Mesodermal cell (in vitro differentiated cells): ENCODE measurements around the gene GPBP1L1.

ENCODE experiments used
- H3K27ac ChIP-seq: 2 replicates; pipeline ENCODE4 v1.7.0; 2013; ENCODE audit warnings: mild to moderate bottlenecking, low read depth, low read length, moderate library complexity; ENCODE audit not compliant: severe bottlenecking
- H3K36me3 ChIP-seq: 2 replicates; pipeline ENCODE4 v1.7.1; 2013; ENCODE audit warnings: mild to moderate bottlenecking, low read length, moderate library complexity; ENCODE audit not compliant: control insufficient read depth, insufficient read depth
- H3K4me1 ChIP-seq: one replicate; pipeline ENCODE4 v1.7.1; 2013; ENCODE audit warnings: mild to moderate bottlenecking, low read length; ENCODE audit not compliant: insufficient read depth, control insufficient read depth, poor library complexity, severe bottlenecking
- H3K4me3 ChIP-seq: 2 replicates; pipeline ENCODE4 v1.7.0; 2013; ENCODE audit warnings: low read length, control low read depth, mild to moderate bottlenecking; ENCODE audit not compliant: insufficient read depth, poor library complexity, severe bottlenecking; ENCODE audit errors: extremely low read depth
- H3K9me3 ChIP-seq: 2 replicates; pipeline ENCODE4 v1.7.1; 2013; ENCODE audit warnings: mild to moderate bottlenecking, low read length, moderate library complexity; ENCODE audit not compliant: control insufficient read depth
- WGBS, 2 experiments: methylation state at CpG; one replicate each; pipeline ENCODE4 v1.1.5; 2013; ENCODE audit warnings: missing lambda C conversion rate in 2 of 2; ENCODE audit not compliant: insufficient coverage in 2 of 2; 5-methylcytosine and 5-hydroxymethylcytosine counted together

Gene GPBP1L1

DNA sequence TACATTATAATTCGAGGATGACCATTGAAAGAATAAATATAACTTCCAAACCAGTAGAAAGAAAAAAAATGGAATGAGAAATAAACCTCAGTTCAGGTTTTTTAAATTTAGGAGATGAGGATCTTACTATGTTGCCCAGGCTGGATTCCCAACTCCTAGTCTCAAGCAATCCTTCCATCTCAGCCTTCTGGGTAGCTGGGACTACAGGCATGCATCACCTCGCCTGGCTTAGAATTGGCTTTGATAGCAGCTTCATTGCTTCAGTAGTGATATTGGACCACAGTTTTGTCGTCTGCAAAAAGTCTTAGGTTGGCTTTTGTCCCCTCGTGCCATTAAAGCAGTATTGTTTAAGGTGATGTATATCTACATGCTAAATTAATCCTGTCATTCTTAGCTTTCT lies 99.6 kb downstream of the GPBP1L1 start:
- no peaks in the 10 kb centered on the region for H3K4me1 ChIP-seq
- H3K27ac ChIP-seq: no peak overlapping the region
- no peaks in the 10 kb centered on the region for H3K9me3 ChIP-seq
- no peak overlapping the region for H3K4me3 ChIP-seq
- 90 to 100% methylated on average over 1 to 2 of the region's 4 CpGs for whole genome bisulfite sequencing, 2 experiments
- peaks cover 43% of the 10 kb centered on the region for H3K36me3 ChIP-seq

DNA sequence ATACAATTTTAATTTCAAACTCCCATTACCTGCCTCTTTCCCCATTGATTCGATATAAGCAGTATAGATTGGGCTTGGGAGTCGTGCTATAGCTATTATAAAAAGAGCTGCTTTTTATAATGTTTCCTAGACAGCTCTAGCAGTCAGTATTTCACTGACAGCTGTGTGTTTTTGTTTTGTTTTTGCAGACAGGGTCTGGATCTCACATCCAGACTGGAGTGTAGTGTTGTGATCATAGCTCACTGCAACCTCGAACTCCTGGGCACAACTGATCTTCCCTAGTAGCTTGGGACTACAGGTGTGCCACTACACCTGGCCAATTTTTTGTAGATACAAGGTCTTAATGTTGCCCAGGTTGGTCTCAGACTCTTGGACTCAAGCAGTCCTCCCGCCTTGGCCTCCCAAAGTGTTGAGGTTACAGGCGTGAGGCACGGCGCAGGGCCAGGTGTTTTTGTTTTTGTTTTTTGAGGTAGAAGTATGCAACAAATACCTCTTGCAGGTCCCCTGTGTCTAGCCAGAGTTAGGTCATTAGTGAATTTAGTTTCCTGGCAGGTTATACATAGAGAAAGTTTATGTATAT lies 100.7 kb downstream of the GPBP1L1 start:
- no peaks in the 10 kb centered on the region for H3K4me1 ChIP-seq
- H3K4me3 ChIP-seq: peak overlapping the region; percentile 100
- peak overlapping the region; percentile 99 for H3K27ac ChIP-seq
- peaks cover 33% of the 10 kb centered on the region for H3K36me3 ChIP-seq
- WGBS, 2 experiments: 30 to 42% methylated on average over 1 to 5 of the region's 7 CpGs
- H3K9me3 ChIP-seq: no peaks in the 10 kb centered on the region

DNA sequence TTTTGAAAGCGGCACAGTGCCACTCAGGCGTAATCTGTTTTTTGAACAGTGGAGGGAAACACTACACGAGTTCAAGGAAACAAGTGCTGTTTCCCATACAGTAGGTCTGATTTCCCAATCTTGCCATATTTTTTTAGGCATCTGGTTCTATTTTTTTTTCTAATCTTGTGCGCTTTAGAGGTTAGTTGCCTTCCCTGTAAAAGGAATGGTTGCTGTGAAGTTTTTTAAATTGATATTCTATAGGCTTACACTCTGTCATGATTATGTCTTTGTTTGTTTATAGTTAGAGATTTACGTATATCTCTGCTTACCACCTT lies 101.3 kb downstream of the GPBP1L1 start:
- Histone ChIP-seq H3K9me3 (no peaks in the 10 kb centered on the region), H3K36me3 (peaks cover 30% of the 10 kb centered on the region), H3K27ac (peak overlapping the region; percentile 99), H3K4me1 (no peaks in the 10 kb centered on the region), H3K4me3 (peak overlapping the region; percentile 100)
- 0% methylated on average over 3 of the region's 5 CpGs for WGBS, 2 experiments

DNA sequence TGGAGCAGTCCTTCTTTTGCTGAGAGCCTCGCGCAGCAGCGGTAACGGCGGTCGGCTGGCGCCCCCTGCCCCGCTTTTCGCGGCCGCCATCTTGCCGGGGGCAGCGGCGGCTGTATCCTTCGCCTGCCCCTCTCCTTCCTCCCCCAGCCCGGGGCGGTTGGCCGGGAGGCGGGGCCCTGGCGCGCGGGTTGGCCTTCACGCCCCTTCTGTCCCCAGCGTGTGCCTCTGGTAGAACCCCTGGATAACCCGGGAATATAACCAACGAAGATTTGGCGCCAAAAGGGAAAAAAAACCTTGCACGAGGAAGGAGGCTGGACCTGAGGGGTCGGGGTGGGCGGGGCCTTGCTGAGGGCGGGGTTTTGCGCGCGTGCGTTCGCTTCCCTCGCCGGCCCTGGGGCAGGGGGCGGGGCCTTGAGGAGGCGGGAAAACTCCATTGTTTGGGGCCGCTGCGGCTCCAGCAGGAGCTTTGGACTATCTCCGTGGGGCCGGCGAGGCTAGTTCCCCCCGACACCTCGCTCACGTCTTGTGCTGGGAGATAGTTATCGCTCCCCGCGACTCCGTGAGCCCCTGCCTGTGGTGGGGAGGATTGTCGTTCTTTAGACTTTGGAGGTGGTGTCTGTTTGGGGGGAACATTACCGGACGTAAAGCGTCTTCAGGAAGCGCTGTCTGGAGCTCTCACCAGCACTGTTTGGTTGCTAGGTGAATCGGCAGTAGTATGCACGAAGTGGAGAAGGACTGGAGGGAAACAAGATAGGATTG lies 101.8 kb downstream of the GPBP1L1 start:
- Histone ChIP-seq H3K9me3 (no peaks in the 10 kb centered on the region), H3K36me3 (peaks cover 24% of the 10 kb centered on the region), H3K4me3 (peak overlapping the region; percentile 100), H3K4me1 (no peaks in the 10 kb centered on the region), H3K27ac (peak overlapping the region; percentile 99)
- 0% methylated on average over 23 to 47 of the region's 59 CpGs for WGBS, 2 experiments

GRCh38 chr1:45583666-45584350 lies 102.5 kb downstream of the GPBP1L1 start, which contains the start of gene NASP:
NASP (plus strand) TSS chr1:45584041; CDS start chr1:45584147, 106 bp downstream.
- 0% methylated on average over 40 of the region's 41 CpGs for whole genome bisulfite sequencing, 2 experiments
- Histone ChIP-seq H3K36me3 (peaks cover 18% of the 10 kb centered on the region), H3K27ac (peak within 1 kb of the TSS; percentile 99)

GRCh38 chr1:45583264-45583665 lies 103.1 kb downstream of the GPBP1L1 start:
- no peaks in the 10 kb centered on the region for H3K4me1 ChIP-seq
- WGBS, 2 experiments: 0 to 1% methylated on average over 16 to 19 of the region's 19 CpGs
- H3K9me3 ChIP-seq: no peaks in the 10 kb centered on the region
- peaks cover 13% of the 10 kb centered on the region for H3K36me3 ChIP-seq
- H3K27ac ChIP-seq: peak overlapping the region; percentile 99
- H3K4me3 ChIP-seq: peak overlapping the region; percentile 100

More at GRCh38 chr1:45583666-45584350, 102.5 kb downstream of the GPBP1L1 start, which contains the start of gene NASP:
- no peaks in the 10 kb centered on the region for H3K9me3 ChIP-seq
- peak within 1 kb of the TSS; percentile 100 for H3K4me3 ChIP-seq
- no peaks in the 10 kb centered on the region for H3K4me1 ChIP-seq
